Measurements from ENCODE around the gene TCF25. TPM values are rescaled to one million over a fixed set of nuclear protein-coding genes. Genes with fewer than 3 reads are reported as not detected.

TCF25 gene
- polyA plus RNA-seq, 1 experiment = 156 TPM

- ChIA-PET CTCF (no interaction called here), POLR2A (no interaction called here)
- Histone ChIP-seq H3K9me3 (ENCODE audit: control insufficient read depth, insufficient read depth, low read length) (no peaks in the 10 kb centered on the region; the same call in 1 of the 2 replicates), H3K4me3 (ENCODE audit: low read depth, low read length) (no peak overlapping the region), H3K27ac (ENCODE audit: low read depth, low read length) (no peak overlapping the region), H3K27me3 (ENCODE audit: control insufficient read depth, insufficient read depth, low read length) (no peaks in the 10 kb centered on the region)
- DNase-seq (ENCODE audit: low read depth, low spot score) = no peak
- no peak for TF ChIP-seq CTCF (IDR thresholded peaks at IDR 0.05; ENCODE audit: low read depth, low read length)
Measured at GRCh38 chr16:89892055-89892630, 18.8 kb downstream of the TCF25 start.

GRCh38 chr16:89892635-89893034 is 19.2 kb downstream of the TCF25 start:
- no peaks in the 10 kb centered on the region; the same call in 1 of the 2 replicates for H3K9me3 ChIP-seq (ENCODE audit: control insufficient read depth, insufficient read depth, low read length)
- no peak for DNase-seq (ENCODE audit: low read depth, low spot score)
- H3K4me3 ChIP-seq (ENCODE audit: low read depth, low read length) = no peak overlapping the region
- no peak overlapping the region for H3K27ac ChIP-seq (ENCODE audit: low read depth, low read length)
- POLR2A ChIA-PET = no interaction called here
- H3K27me3 ChIP-seq (ENCODE audit: control insufficient read depth, insufficient read depth, low read length) = no peaks in the 10 kb centered on the region
- no peak for TF ChIP-seq CTCF (IDR thresholded peaks at IDR 0.05; ENCODE audit: low read depth, low read length)
- CTCF ChIA-PET = no interaction called here

GRCh38 chr16:89893642-89894548 is 20.5 kb downstream of the TCF25 start:
- CTCF ChIA-PET = no interaction called here
- H3K27me3 ChIP-seq (ENCODE audit: control insufficient read depth, insufficient read depth, low read length) = no peaks in the 10 kb centered on the region
- TF ChIP-seq CTCF (IDR thresholded peaks at IDR 0.05; ENCODE audit: low read depth, low read length) = no peak

GRCh38 chr16:89895482-89896250 is 22.3 kb downstream of the TCF25 start:
- no peak for DNase-seq (ENCODE audit: low read depth, low spot score)
- H3K27me3 ChIP-seq (ENCODE audit: control insufficient read depth, insufficient read depth, low read length) = no peaks in the 10 kb centered on the region
- H3K4me3 ChIP-seq (ENCODE audit: low read depth, low read length) = no peak overlapping the region
- POLR2A ChIA-PET = interaction anchor here (1.2 kb wide), 1 partner anchor 23 kb away, joined by 4 read pairs; the partner anchor contains the start of gene MC1R
- no peak for TF ChIP-seq CTCF (IDR thresholded peaks at IDR 0.05; ENCODE audit: low read depth, low read length)
- H3K9me3 ChIP-seq (ENCODE audit: control insufficient read depth, insufficient read depth, low read length) = no peaks in the 10 kb centered on the region; the same call in 1 of the 2 replicates
- CTCF ChIA-PET = interaction anchor here (1.3 kb wide), 1 partner anchor 15 kb away, joined by 3 read pairs; no protein-coding TSS in a partner anchor
- no peak overlapping the region for H3K27ac ChIP-seq (ENCODE audit: low read depth, low read length)

More at GRCh38 chr16:89893642-89894548, 20.5 kb downstream of the TCF25 start:
- H3K4me3 ChIP-seq (ENCODE audit: low read depth, low read length) = no peak overlapping the region
- POLR2A ChIA-PET = interaction anchor here (0.6 kb wide), 2 partner anchors 14 to 35 kb away, joined by 10 read pairs; no protein-coding TSS in a partner anchor
- no peak for DNase-seq (ENCODE audit: low read depth, low spot score)
- no peaks in the 10 kb centered on the region; the same call in 1 of the 2 replicates for H3K9me3 ChIP-seq (ENCODE audit: control insufficient read depth, insufficient read depth, low read length)
- no peak overlapping the region for H3K27ac ChIP-seq (ENCODE audit: low read depth, low read length)
